ENCODE data around the gene GSE1.

GSE1 gene

GRCh38 chr16:85719605-85720301 lies 106.6 kb downstream of the GSE1 start:
- in situ Hi-C loops (cut with MboI; ENCODE audit: low pct_unique_long_range_greater_than_20kb, low sequenced_read_pairs), result no loop called here
- DNase-seq, result no peak

- no peak for DNase-seq
- in situ Hi-C loops (cut with MboI; ENCODE audit: low pct_unique_long_range_greater_than_20kb, low sequenced_read_pairs), result no loop called here
Measured at GRCh38 chr16:85720302-85720637, 107.1 kb downstream of the GSE1 start.

DNA sequence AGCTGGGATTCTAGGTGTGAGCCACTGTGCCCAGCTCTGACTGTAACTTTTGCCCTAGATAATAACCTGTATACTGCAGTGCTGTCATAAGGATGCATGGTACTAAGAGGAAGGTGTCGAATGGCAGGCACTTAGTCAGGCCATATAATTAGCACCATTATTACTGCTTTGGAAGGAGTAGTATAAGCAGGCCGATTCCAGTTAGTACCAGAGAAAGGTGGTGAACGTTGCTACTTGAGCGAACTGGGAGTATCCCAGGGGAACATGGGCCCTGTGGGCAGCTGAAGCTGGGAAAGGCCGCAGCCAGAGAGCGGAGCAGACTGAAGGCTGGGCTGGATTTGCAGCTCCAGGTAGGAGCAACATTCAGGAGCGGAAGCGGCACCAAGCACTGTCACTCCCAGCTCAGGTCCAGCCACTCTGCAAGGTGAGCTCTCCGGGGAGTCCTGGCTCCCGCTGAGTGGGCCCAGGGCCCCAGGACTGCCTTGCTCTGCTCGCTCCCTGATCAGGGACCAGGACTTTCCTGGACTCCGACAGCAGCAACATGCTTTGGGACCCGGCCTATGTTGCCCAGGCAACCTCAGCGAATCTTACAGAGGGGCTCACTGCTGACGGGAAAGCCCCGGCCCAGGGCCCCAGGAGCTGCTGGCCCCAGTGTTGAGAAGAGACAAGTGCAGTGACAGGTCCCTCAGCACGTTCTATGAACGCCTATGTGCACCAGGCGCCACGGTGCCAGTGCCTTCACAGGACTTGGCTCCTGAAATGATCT lies 109.2 kb downstream of the GSE1 start:
- DNase-seq, result no peak
- in situ Hi-C loops (cut with MboI; ENCODE audit: low pct_unique_long_range_greater_than_20kb, low sequenced_read_pairs), result no loop called here

DNA sequence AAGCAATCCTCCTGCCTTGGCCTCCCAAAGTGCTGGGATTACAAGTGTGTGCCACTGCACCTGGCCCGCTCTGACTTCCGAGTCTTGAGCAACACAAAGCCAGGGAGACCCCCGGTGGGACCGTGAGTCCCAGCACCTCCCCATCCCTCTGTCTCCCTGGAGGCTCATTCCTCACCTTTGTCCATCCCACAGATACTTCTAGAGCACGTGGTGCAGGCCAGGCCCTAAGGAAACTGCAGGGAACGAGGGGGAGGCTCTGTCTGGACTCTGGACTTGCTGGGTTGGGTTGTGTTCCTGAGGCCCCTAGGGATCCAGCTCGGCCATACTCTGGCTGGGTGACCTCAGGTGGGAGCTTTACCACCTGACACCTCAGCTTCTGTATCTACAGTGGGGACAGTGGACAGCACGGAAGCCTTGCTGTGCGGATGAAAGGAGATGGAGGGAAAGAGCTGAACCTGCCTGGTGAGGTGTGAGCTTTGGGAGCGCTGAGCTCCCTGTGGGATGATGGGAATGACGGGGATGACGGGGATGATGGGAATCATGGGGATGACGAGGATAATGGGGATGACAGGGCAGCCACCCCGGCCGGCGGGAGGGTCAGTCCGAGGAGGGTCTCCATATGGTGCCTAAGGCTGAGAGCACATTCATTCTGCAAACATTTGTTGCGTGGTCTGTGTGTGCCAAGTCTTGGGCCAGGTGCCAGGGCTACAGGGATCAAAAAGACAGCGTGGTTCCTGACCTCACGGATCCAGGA lies 111.2 kb downstream of the GSE1 start:
- DNase-seq, result no peak
- in situ Hi-C loops (cut with MboI; ENCODE audit: low pct_unique_long_range_greater_than_20kb, low sequenced_read_pairs), result no loop called here

GRCh38 chr16:85724936-85725335 lies 111.8 kb downstream of the GSE1 start:
- in situ Hi-C loops (cut with MboI; ENCODE audit: low pct_unique_long_range_greater_than_20kb, low sequenced_read_pairs), result no loop called here
- DNase-seq, result no peak
